Measurements from ENCODE around the gene LRRTM4.
"Not testable (repeated sequence)": the region's sequence is repeated elsewhere in the genome, so short reads cannot be mapped to it uniquely, and the experiment has no call there.

LRRTM4 gene

DNA sequence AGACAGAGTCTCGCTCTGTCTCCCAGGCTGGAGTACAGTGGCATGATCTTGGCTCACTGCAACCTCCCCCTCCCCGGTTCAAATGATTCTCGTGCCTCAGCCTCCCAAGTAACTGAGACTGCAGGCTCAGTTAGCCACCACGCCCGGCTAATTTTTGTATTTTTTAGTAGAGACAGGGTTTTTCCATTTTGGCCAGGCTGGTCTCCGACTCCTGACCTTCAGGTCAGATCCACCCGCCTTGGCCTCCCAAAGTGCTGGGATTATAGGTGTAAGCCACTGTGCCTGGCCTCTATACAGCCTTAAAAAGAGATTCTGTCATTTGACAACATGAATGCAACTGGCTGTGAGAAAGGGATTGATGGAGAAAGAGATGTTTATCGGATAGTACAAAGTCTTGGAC, 426.7 kb downstream of the LRRTM4 start:
- in situ Hi-C loops (cut with MboI; ENCODE audit: low sequenced_read_pairs) = not testable (repeated sequence)

DNA sequence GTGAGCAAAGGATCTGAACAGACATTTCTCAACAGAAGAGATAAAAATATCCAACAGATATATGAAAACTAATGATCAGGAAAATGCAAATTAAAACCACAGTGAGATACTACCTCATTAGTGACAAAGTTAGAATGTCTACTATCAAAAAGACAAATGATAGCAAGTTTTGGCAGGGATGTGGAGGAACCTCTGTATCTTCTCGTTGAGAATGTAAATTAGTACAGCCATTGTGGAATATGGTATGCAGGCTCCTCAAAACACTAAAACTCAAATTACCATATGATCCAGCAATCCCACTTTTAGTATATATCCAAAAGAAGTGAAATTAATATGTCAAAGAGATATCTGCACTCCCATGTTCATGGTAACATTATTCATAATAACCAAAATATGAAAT, 427.1 kb downstream of the LRRTM4 start:
- in situ Hi-C loops (cut with MboI; ENCODE audit: low sequenced_read_pairs) = no loop called here

DNA sequence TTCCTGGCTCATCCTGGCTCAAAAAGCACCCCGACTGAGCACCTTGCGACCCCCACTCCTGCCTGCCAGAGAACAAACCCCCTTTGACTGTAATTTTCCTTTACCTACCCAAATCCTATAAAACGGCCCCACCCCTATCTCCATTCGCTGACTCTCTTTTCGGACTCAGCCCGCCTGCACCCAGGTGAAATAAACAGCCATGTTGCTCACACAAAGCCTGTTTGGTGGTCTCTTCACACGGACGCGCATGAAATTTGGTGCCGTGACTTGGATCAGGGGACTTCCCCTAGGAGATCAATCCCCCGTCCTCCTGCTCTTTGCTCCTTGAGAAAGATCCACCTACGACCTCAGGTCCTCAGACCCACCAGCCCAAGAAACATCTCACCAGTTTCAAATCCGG, 433.8 kb downstream of the LRRTM4 start:
- in situ Hi-C loops (cut with MboI; ENCODE audit: low sequenced_read_pairs) = not testable (repeated sequence)

DNA sequence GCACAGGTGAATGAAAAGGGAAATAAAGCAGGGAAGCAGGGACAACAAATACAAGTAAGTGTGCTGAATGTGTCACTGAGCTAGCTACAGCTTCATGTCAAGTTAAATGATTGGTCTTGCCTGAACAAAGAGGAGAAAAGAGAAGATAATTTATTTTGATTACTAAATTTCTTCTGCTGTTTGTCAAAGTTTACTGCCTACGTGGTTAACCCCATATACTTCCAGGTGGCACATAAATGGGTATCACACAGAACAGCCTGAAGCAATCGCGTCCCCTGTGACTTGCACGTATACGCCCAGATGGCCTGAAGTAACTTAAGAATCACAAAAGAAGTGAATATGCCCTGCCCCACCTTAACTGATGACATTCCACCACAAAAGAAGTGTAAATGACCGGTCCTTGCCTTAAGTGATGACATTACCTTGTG, 434.2 kb downstream of the LRRTM4 start:
- in situ Hi-C loops (cut with MboI; ENCODE audit: low sequenced_read_pairs) = no loop called here

DNA sequence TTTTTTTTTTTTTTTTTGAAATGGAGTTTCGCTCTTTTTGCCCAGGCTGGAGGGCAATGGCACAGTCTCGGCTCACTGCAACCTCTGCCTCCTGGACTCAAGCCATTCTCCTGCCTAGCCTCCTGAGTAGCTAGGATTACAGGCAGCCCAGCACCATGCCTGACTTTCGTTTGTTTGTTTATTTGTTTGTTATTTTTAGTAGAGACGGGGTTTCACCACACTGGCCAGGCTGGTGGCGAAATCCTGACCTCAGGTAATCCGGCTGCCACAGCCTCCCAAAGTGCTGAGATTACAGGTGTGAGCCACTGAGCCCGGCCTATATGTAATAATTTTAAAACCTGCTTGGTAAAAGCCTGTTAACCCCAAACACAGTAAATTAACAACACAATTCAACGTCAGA, 435.7 kb downstream of the LRRTM4 start:
- in situ Hi-C loops (cut with MboI; ENCODE audit: low sequenced_read_pairs) = no loop called here

DNA sequence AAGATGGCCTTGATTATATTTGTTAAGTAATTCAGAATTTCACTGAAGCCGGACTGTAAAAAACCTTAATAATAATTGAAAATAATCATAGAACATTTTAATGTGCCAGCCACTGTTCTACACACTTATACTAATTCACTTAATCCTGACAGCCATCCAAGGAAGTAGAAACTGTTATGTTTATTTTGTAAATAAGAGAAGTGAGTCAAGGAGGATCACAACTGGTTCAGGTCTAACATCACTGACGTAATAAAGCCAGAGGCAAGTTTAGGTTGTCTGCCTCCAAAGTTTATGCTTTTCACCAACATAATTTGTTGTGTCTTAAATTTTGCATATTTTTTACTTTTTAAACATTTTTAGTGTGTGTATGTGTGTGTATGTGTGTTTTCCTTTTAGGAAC, 436.1 kb downstream of the LRRTM4 start:
- in situ Hi-C loops (cut with MboI; ENCODE audit: low sequenced_read_pairs) = no loop called here

DNA sequence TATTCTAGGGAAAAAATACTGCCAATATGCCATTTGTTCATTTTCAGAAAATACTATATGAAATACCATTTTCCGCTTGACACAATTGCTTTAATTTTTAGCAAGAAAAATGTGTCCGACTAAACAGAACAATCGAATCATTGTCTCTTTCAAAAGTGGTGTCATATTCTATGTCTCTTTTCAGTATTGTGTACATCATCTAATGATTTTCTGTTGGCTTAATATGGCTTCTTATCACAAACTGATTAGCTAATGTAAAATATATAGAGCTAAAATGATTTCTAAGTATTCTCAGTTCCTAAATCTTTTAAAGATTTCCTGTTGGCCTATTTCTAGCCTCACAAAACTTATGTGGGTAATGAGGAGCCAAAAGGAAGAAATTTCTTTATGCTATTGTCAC, 436.6 kb downstream of the LRRTM4 start:
- in situ Hi-C loops (cut with MboI; ENCODE audit: low sequenced_read_pairs) = no loop called here

DNA sequence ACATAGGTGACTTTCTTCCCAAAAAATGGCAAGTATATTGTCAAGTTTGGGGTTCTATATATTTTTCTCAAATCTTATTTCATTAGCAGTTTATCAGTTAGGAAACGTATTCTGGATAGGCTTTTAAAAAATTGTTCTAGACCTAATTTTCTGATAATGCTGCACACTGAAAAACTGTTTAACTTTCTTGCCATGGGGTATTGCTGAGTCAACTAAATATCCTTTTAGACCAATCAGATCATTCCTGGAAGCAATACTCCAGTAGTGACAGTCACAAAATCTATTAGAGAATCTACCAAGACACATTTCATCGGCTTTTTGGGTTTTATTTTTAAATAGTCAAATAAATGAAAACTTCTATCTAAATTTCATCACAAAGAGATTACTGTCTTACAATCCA, 440.6 kb downstream of the LRRTM4 start:
- in situ Hi-C loops (cut with MboI; ENCODE audit: low sequenced_read_pairs) = no loop called here

DNA sequence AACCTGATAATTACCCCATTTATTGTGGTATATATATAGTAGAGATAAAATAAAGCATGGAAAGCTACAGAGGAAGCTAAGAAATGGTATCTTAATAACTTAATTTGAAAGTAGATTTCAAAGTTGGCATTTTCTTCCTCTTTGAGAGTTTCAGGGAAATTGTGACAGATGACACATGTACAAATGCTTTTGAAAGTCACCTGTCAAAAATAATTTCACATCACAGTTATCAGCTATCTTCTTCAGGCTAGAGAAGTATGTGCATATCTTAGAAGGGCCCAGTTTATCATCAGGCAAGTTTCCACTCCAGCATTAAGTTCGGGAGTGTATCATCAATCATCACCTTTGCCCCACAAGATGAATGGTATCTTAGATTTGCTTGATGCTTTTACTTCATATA, 457.9 kb downstream of the LRRTM4 start:
- in situ Hi-C loops (cut with MboI; ENCODE audit: low sequenced_read_pairs) = no loop called here

DNA sequence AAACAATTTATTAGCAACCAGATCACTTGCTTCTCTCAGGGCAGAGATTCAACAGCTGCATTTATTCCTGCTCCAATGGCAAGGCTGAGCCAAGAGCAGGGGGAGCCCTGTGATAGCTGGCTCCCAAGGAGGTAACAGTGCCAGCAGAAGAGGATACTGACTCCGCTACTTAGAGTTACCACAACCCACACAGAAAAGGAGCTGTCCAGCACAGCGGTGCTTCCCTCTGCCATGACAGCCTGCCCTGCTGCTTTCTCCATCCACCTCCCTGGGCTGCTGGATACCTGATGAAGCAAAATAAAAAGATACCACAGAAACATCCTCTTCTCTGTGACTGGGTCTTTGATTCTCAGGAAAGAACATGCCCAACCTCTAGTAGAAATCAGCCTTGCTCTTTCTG, 467.2 kb downstream of the LRRTM4 start:
- in situ Hi-C loops (cut with MboI; ENCODE audit: low sequenced_read_pairs) = no loop called here

DNA sequence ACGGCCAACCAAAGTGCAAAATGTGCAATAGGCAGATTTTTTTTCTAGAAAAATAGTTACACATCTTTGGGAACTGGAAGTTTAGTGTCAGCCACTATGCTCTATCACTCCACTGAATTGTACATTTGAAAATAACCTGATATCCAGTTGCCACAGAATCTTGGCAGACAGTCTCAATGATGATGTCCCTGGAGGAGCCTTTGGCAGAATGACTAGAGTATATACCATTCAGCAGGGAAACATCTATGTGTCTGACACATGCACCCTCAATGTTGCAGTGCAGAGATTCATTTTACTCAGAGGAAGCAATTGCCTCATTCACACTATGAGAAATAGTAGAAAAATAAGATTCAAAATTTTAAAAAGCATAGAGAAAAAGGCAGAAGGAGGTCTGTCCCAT, 475.8 kb downstream of the LRRTM4 start:
- in situ Hi-C loops (cut with MboI; ENCODE audit: low sequenced_read_pairs) = no loop called here

DNA sequence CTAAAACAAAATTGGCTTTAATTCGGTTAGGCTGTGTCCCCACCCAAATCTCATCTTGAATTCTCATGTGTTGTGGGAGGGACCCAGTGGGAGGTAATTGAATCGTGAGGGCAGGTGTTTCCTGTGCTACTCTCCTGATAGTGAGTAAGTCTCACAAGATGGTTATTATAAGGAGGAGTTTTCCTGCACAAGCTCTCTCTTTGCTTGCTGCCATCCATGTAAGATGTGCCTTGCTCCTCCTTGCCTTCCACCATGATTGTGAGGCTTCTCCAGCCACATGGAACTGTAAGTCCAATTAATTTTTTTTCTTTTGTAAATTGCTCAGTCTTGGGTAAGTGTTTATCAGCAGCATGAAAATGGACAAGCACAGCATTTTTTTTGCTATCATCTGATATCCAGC, 476.7 kb downstream of the LRRTM4 start:
- in situ Hi-C loops (cut with MboI; ENCODE audit: low sequenced_read_pairs) = not testable (repeated sequence)

DNA sequence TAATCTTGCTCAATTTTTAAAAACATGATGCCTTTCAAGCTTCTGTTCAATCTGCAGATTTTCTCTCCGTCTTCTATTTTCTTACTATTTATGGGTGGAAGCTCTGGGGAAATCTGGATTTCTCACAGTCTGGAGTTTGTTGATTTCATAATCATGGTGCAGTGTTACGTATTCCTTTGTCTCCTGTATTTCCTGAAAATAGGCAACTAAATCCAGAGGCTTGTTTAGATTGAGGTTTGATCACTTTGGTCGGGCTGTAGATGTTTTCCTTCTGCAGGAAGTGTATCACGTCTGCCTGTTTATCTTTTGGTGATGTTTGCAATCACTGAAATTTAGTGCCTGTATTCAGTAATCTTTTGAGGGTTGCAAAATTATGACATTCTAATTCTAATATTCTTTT, 487.7 kb downstream of the LRRTM4 start:
- in situ Hi-C loops (cut with MboI; ENCODE audit: low sequenced_read_pairs) = no loop called here

DNA sequence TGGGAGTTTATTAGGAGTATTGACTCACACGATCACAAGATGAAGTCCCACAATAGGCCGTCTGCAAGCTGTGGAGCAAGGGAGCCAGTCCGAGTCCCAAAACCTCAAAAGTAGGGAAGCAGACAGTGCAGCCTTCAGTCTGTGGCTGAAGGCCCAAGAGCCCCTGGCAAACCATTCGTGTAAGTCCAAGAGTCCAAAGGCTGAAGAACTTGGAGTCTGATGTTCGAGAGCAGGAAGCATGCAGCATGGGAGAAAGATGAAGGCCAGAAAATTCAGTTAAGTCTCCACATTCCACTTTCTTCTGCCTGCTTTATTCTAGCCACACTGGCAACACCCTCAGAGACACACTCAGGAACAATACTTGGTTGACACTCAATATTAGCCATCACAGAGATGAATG, 492.9 kb downstream of the LRRTM4 start:
- in situ Hi-C loops (cut with MboI; ENCODE audit: low sequenced_read_pairs) = not testable (repeated sequence)

DNA sequence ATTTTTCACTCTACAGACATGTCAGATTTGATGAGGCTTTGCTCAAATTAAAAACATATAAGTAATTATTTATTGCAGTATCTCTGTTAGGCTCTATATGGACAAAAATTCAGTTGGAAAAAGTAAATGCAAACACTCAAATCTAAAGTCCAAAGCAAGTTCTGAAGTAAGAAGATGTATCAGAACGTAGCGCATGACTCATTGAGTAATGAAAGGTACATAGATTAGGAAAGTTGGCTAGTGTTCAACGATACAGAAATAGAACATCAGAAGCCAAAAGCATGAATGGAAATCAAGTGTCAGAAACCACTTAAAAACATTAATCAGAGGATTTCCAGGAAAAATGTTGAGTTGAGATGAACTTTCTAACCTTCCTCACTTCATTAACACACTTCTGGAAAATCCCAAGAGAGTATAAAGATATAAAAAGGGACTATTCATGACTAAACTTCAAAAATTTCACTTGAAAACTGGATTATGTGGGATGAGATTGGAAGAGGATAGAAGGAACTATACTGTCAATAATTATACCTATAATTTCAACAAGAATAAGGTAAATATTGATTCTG, 494.1 kb downstream of the LRRTM4 start:
- in situ Hi-C loops (cut with MboI; ENCODE audit: low sequenced_read_pairs) = no loop called here

DNA sequence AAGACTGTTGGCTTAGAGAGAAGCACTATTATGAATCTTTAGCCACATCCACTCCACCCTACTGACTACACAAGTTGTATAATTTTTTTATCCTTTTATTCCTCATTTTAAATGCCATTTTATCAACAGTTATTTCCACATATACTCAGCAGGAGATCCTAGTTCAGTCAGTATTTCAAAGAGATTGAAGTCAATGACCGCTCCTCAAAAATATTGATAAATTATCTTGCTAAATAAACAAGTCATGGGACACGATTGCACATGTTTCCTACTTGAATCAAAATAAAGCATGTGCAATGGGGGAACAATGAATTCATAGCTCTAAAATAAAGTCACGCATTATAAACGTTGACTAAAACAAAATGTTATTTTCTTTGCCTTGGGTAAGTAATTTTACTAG, 496.5 kb downstream of the LRRTM4 start:
- in situ Hi-C loops (cut with MboI; ENCODE audit: low sequenced_read_pairs) = no loop called here

DNA sequence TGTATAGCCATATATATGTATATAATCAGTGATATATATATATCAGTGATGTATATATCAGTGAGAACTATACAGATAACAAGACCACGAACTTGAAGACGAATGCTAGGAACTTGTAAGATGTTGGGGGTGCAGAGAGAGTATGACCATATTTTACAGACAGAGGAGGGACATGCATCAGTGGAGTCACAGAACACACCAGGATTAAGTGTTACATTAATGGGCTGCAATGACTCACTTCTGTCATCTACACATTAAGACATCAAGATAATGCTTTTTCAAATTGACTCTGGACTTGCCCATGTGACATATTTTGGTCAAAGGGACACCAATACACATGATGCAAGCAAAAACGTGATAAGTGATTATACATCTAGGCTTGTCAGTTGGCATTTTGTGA, 501.0 kb downstream of the LRRTM4 start:
- in situ Hi-C loops (cut with MboI; ENCODE audit: low sequenced_read_pairs) = no loop called here

DNA sequence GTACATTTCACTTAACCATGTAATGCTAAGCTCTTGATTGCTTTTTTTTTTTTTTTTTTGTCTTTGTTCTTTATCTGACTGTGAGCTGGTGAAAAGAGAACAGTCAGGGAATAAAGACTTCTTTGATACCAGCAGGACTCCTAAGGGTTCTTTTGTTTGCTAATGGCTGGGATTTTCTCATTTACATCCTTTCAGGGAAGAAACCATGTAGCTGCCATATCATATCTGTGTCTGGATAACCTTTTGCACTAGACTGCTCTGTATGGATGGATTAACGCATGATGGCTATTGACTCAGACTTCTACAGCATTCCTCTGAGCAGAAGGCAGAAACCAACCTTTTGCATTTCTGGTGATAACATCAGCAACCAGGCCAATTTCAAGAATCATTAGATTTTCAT, 504.0 kb downstream of the LRRTM4 start:
- in situ Hi-C loops (cut with MboI; ENCODE audit: low sequenced_read_pairs) = no loop called here

DNA sequence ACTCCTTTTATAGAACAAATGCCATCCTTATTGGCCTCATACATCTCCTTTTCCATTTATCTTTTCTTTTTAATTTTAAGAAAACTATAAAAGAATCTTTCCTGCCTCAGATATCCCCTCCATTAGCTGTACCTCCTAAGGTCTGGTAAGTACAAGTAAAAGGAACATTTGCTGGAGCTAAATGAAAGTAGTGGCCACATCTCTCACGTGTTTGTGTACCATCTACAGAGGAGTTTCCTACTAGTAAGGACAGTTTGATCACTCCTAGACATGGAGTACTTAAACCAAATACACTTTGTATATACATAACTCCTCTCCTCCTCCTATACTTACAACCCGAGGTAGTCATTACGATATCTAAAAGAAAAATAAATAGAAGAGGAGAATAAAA, 504.8 kb downstream of the LRRTM4 start:
- in situ Hi-C loops (cut with MboI; ENCODE audit: low sequenced_read_pairs) = no loop called here

DNA sequence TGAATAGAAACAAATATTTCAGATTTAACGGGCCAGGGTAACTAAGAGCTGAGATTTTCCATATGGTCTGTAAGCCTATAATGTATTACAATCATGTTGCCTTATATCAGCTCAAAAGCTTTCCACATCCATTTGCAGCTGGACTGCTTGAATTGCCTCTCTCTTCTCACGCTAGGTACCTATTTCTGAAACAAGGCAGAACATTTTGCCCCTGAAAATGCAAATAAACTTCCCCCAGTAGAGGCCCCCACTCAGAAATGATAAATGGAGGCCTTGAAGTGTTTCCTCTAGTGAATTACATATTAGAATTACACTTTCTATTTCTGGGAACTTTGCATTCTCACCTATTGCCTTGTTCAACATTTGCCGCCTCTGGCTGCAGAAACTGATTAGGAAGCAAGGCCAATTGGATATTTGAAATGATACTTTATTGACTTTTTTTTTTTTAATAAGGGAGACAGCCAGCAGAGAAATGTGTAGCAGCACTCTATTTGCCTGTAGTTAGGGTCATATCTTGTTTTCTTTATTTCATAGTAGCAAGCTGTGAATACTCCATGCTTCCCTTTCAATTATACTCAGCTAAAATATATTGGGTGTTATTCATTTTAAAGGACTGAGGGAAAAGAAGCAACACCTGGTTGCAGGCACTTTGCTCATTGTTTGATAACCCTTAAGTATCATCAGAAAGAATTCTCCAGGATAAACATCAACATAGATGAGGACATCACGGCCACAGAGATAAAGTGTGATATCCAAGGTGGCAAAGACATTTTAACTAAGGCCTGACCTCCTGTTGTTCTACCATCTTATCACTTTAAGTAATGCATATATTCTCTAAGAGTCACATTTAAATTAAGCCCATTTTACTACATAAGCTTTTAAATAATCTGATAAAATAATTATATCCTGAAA, 505.5 kb downstream of the LRRTM4 start:
- in situ Hi-C loops (cut with MboI; ENCODE audit: low sequenced_read_pairs) = no loop called here

DNA sequence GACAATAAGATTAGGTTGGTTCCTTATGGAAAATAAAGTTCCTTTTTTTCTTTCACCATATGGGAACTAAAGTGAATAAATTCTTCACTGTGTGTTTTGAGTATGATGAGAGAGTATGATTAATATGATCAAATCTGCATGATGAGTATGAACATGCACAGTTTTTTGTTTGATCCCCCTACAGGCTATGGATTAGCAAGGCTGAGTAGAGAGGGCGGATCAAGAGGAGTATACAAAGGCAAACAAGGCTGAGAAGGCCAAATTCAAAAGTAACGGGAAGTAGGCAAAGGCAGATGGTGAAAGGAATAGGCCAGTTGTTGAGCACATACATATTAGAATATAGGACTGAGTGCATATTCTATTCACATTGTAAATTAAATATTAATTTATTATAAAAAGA, 508.2 kb downstream of the LRRTM4 start:
- in situ Hi-C loops (cut with MboI; ENCODE audit: low sequenced_read_pairs) = no loop called here

DNA sequence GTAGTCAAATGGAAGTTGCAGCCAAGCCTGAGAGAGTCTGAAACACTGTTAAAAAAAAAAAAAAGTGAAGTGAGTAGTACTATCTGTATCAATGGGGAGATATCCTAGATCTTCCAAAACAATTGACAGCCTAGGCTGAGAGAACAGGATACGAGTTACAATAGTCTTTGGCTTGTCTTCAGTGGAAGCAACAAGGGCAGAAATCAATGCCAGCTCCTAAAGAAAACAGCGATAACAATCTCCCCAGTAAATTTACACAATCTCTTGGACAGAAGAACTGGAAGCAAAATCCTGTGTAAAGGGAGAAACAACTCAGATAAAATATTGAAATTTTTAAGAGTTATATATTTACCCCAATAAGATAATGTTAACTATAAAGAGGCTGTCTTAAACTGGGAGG, 508.7 kb downstream of the LRRTM4 start:
- in situ Hi-C loops (cut with MboI; ENCODE audit: low sequenced_read_pairs) = no loop called here

DNA sequence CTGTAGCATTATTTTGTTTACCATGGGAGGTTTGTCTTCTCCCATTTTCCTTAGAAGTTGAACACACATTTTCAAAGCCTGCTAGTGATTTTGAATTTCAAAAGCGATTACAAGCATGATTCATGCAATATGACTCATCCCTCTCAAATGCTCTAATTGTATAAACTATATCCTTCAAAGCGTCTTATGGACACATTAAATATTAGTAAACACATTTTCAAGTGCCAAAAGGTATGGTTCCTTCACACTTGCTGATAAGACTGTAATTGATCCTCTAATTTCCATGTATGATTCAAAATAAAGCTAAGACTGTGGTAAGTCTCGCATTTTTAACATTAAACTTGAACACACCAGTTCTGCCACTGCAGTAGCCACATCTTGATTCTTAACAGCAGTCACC, 512.9 kb downstream of the LRRTM4 start:
- in situ Hi-C loops (cut with MboI; ENCODE audit: low sequenced_read_pairs) = no loop called here
